ENCODE measurements around the gene PROZ.

GRCh38 chr13:113195360-113195759 is 36.9 kb downstream of the PROZ start:
- no peak for TF ChIP-seq CTCF (IDR thresholded peaks at IDR 0.05)
- no peak for TF ChIP-seq POLR2A (IDR thresholded peaks at IDR 0.05)
